Coronary artery (tissue), 2 donors: ENCODE measurements around the gene HLTF.
A peak's percentile ranks its signal among the peaks of the same experiment; 100 is the strongest.

Source experiments
- DNase-seq: peaks from one replicate; pipeline ENCODE4 v3.0.0-alpha.2; 2017; ENCODE audit warnings: low spot score
- H3K27ac ChIP-seq, 2 donors: fragments of 200-600 bp; sonication (generic); one replicate each; pipeline ENCODE4 v1.5.1; 2016 to 2019
- H3K4me3 ChIP-seq: fragments of 200-600 bp; sonication (generic); 2 replicates; pipeline ENCODE4 v1.5.1; 2016; ENCODE audit warnings: mild to moderate bottlenecking, moderate library complexity
- TF ChIP-seq, protein P1 (sequence below): fragments of 200-600 bp; sonication (generic); IDR thresholded peaks from one replicate; pipeline ENCODE4 v1.5.1; 2019; ENCODE audit warnings: antibody characterized with exemption

HLTF gene

DNA sequence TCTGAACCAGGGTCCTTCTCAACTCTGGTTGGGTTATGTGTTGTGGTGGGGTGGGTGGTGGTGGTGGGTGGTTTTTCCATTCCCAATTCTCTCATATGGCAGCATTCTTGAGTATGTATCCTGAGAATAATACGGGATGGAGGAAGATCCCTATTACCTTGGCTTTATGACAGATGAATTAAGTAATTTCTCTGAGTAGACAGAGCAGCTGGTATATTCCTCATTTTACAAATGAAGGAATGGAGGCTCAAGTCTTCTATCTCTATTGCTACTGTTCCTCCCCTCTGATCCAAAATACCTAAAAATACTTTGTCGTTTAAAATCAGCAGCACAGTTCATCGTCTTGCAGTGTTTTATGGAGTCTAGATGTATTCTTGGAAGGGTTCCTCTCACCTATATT is 84.6 kb downstream of the HLTF start:
- peak overlapping the region in 1 of 2 donors; percentile 13 for H3K27ac ChIP-seq
- TF ChIP-seq, protein P1, sequence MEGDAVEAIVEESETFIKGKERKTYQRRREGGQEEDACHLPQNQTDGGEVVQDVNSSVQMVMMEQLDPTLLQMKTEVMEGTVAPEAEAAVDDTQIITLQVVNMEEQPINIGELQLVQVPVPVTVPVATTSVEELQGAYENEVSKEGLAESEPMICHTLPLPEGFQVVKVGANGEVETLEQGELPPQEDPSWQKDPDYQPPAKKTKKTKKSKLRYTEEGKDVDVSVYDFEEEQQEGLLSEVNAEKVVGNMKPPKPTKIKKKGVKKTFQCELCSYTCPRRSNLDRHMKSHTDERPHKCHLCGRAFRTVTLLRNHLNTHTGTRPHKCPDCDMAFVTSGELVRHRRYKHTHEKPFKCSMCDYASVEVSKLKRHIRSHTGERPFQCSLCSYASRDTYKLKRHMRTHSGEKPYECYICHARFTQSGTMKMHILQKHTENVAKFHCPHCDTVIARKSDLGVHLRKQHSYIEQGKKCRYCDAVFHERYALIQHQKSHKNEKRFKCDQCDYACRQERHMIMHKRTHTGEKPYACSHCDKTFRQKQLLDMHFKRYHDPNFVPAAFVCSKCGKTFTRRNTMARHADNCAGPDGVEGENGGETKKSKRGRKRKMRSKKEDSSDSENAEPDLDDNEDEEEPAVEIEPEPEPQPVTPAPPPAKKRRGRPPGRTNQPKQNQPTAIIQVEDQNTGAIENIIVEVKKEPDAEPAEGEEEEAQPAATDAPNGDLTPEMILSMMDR, result no peak
- H3K4me3 ChIP-seq, result no peak overlapping the region
- DNase-seq, result no peak

DNA sequence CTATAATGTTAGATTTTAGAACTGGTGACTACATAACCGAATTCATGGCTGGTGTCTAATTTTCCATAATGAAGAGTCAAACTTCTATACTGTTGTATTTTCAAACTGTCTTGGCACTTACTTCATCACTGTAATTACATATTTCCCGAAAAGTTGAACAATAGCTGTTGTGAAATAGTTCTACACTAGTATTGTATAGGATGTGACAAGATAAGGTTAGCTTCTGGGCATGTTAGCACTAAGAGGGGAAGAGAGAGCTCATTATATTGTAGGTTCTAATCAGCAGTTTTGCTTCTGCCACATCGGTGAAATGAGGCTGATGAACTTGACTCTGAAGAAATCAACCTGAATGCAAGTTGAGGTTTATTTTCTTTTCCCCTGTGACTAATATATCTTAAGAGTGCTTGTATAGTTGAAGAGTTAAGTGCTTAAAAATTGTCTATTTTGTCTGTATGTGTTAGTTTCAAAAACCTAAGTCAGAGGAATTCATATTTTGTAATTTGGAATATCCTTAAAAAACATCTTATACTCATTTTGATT is 86.1 kb downstream of the HLTF start:
- DNase-seq, result no peak
- H3K27ac ChIP-seq, result no peak overlapping the region
- TF ChIP-seq, protein P1, result no peak
- no peak overlapping the region for H3K4me3 ChIP-seq

DNA sequence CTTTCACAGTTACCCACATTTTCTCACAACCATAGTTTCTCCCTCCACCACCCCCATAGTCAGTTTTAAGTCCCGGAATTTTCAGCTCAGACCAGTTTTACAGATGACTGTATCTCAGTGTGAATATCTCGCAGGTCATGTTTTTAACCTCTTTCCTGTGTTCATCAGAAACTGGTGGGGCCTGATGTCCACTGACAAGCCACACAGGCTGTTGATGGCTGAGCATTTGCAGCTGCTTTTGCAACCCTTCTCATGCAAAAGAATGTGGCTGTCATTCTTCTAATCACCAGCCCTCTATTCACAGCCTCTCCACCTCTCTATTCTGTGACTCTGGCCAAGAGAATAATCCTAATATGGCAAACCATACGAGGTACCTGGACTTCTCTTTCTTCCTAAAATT is 86.5 kb downstream of the HLTF start:
- TF ChIP-seq, protein P1, result no peak

DNA sequence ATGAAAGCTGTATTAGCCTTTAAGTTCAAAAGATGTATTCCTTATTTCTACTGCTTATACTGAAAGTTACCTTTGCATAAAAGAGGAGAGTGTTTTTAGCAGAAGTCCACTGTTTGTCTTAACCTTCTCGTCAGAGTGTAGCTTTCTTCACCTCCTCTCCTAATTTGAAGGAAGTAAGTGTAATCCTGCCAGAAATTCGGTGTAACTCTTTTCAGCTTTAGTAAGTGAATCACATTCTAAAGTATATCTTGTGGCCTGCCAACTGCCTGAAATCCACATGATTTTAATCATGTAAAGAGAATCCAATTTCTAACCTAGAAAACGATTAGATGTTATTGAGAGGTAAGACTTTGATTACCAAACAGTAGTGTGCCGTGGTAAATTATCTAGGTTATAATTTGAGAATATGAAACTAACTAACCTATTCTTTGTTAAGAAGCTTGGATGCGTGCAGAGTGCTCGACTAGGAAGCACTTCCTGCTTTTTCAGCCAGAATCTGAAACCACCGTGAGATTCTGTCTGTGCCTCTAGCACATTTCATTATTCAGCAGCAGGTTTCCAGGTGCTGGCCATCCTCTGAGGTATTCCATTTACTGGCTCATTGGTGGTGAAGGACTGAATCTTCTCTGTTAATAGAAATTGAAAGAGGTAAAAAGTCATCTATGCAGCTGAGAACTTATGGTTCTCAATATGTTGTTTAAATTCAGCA is 87.5 kb downstream of the HLTF start:
- Histone ChIP-seq H3K4me3 (no peak overlapping the region), H3K27ac (peak overlapping the region in 1 of 2 donors; percentile 2)
- DNase-seq, result no peak
- TF ChIP-seq, protein P1, result no peak

More for the DNA sequence above, 86.5 kb downstream of the HLTF start:
- Histone ChIP-seq H3K4me3 (no peak overlapping the region), H3K27ac (no peak overlapping the region)
- no peak for DNase-seq

DNA sequence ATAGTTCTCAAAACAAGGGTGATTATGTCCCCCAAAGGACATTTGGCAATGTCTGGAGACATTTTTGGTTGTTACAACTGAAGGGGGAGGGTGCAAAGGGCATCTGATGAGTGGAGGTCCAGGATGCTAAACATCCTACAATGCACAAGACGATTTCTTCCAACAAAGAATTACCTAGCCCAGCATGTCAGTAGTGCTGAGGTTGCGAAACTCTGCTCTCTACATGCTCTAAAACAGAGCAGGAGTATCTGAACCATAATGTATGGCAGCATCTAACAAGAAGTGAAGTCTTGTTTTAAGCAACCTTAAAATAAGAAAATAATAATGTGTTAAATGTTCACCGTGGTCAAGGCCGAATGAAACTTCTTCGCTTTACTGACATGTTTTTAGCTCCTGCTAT is 88.0 kb downstream of the HLTF start:
- TF ChIP-seq, protein P1, result no peak
- no peak overlapping the region for H3K27ac ChIP-seq
- DNase-seq, result no peak
- H3K4me3 ChIP-seq, result no peak overlapping the region

DNA sequence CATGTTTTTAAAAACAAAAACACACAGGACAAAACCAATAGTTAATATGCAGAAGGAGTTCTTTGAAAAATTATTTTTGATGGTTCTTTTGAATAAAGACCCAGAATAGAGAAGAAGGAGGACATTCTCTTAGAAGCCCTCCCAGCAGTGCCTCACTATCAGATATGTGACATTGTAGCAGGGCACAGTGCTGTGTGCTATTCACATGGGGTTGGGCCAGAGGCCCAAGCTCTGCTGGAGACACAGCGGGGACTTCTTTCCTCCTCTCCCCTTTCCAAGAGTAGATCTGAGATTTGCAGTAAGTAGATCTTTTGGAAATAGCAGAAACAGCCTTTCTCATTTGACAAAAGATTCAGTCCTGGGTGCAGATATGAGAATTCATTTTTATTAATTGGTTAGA is 88.7 kb downstream of the HLTF start:
- Histone ChIP-seq H3K27ac (no peak overlapping the region), H3K4me3 (no peak overlapping the region)
- no peak for DNase-seq
- TF ChIP-seq, protein P1, result no peak

DNA sequence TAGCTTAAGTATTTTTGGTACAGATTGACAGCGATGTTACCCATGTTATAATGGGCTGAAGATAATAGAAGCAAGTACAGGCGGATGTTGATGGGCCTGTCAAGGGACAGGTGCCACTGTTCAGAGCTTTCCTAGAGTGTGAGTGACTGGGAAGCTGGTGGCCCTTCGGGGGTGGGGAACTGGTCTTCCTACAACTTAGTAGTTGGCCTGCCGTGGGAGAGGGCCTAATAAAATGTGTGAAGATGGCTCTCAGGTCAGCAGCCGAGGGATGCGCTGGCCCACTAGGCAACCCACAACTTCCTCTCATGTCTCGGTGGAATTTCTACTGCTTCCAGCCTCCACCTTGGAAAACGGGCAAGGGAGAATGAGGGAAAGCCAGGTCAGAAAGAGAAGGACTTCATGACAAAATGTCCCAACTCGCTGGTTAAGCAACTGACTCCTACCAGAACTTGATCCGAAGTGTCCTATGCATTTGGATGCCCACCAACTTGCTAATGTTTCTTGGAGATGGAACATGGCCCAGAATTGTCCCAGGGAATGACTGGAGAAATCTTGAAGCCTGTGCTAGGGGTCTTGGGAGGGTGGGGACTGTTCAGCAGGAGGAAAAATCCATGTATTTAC is 93.6 kb downstream of the HLTF start:
- TF ChIP-seq, protein P1, result no peak
- DNase-seq, result no peak
- peak overlapping the region; percentile 95 to 98 for H3K27ac ChIP-seq
- peak overlapping the region; percentile 95 for H3K4me3 ChIP-seq
